Measurements from ENCODE around the gene DDX55.
"Not testable (repeated sequence)": the region's sequence is repeated elsewhere in the genome, so short reads cannot be mapped to it uniquely, and the experiment has no call there.

The DDX55 gene

GRCh38 chr12:123601602-123602489 is at the start of gene DDX55:
TSS of gene DDX55 (plus strand) at chr12:123602099. CDS start at chr12:123602149, 50 bp downstream.
- DNase-seq: peak; percentile 82 to 86

- not testable (repeated sequence) for DNase-seq
Measured at GRCh38 chr12:123554136-123554535, 47.8 kb upstream of the DDX55 start.

GRCh38 chr12:123554843-123555242 is 47.1 kb upstream of the DDX55 start:
- not testable (repeated sequence) for DNase-seq

- not testable (repeated sequence) for DNase-seq
Measured at GRCh38 chr12:123558487-123558886, 43.4 kb upstream of the DDX55 start.

GRCh38 chr12:123559468-123559867 is 42.4 kb upstream of the DDX55 start:
- DNase-seq: no peak

- no peak for DNase-seq
Measured at GRCh38 chr12:123571343-123571813, 30.5 kb upstream of the DDX55 start.

GRCh38 chr12:123572391-123572790 is 29.5 kb upstream of the DDX55 start:
- no peak for DNase-seq

- no peak for DNase-seq
Measured at GRCh38 chr12:123573870-123574269, 28.0 kb upstream of the DDX55 start.

- no peak for DNase-seq
Measured at GRCh38 chr12:123576611-123577010, 25.3 kb upstream of the DDX55 start.

GRCh38 chr12:123578243-123578642 is 23.7 kb upstream of the DDX55 start:
- DNase-seq: no peak

GRCh38 chr12:123578829-123579228 is 23.1 kb upstream of the DDX55 start:
- DNase-seq: not testable (repeated sequence)

GRCh38 chr12:123580772-123581171 is 21.1 kb upstream of the DDX55 start:
- DNase-seq: no peak

GRCh38 chr12:123591702-123592481 is 10.0 kb upstream of the DDX55 start:
- DNase-seq: no peak

GRCh38 chr12:123595729-123596128 is 6.2 kb upstream of the DDX55 start:
- no peak for DNase-seq

- DNase-seq: no peak
Measured at GRCh38 chr12:123597100-123597499, 4.8 kb upstream of the DDX55 start.

GRCh38 chr12:123598522-123598921 is 3.4 kb upstream of the DDX55 start:
- DNase-seq: no peak

- DNase-seq: no peak
Measured at GRCh38 chr12:123599310-123599709, 2.6 kb upstream of the DDX55 start.

- DNase-seq: no peak
Measured at GRCh38 chr12:123599721-123600120, 2.2 kb upstream of the DDX55 start.

- DNase-seq: peak; percentile 18 to 31
Measured at GRCh38 chr12:123602651-123603195, 824 bp downstream of the DDX55 start.

- not testable (repeated sequence) for DNase-seq
Measured at GRCh38 chr12:123603495-123603894, 1.6 kb downstream of the DDX55 start.

GRCh38 chr12:123607756-123608155 is 5.9 kb downstream of the DDX55 start:
- no peak for DNase-seq

- no peak for DNase-seq
Measured at GRCh38 chr12:123608182-123608581, 6.3 kb downstream of the DDX55 start.

- DNase-seq: no peak
Measured at GRCh38 chr12:123614110-123614509, 12.2 kb downstream of the DDX55 start.
